A549 (cell line): ENCODE measurements around the gene ZNF282. TPM values are rescaled to one million over a fixed set of nuclear protein-coding genes. Genes with fewer than 3 reads are reported as not detected.
"Not testable (repeated sequence)": the region's sequence is repeated elsewhere in the genome, so short reads cannot be mapped to it uniquely, and the experiment has no call there.

ENCODE experiments used
- ATAC-seq, 2 experiments: fragments of 200-7000 bp in 1 of 2; fragments of >200 bp in 1 of 2; cut with Nextera tagmentation in 1 of 2; cut with Tn5 transposase in 1 of 2; 3 replicates each; pipeline versions ENCODE4 v1.8.0 to v1.9.1; 2018 to 2020; ENCODE audit warnings: mild to moderate bottlenecking in 1 of 2, moderate library complexity in 1 of 2
- CTCF ChIA-PET: fragments of 300-600 bp; sonication (Branson Sonifier 250); formaldehyde crosslinking; extraction: SDS; loops from one replicate; lab custom pipeline; 2021; ENCODE audit warnings: antibody characterized with exemption, inconsistent platforms; lab: Yijun Ruan, JAX
- POLR2A ChIA-PET: fragments of 350-600 bp; formaldehyde crosslinking; extraction: SDS; loops from one replicate; lab custom pipeline; 2021; ENCODE audit warnings: antibody characterized with exemption, inconsistent platforms; lab: Yijun Ruan, JAX
- DNase-seq, 2 experiments: peaks; one replicate each; pipeline versions ENCODE4 v3.0.0 to v3.0.0-alpha.2; 2011 to 2016; ENCODE audit warnings: low read depth in 1 of 2, low spot score in 1 of 2
- FAIRE-seq: peaks from 2 replicates; lab custom pipeline; 2011; peaks lifted over from hg19 to GRCh38; lab: Jason Lieb, UNC
- H3K27ac ChIP-seq, 2 experiments: fragments of >200 bp; sonication (Bioruptor Twin); formaldehyde crosslinking; 3 replicates each; pipeline ENCODE4 v1.5.1; 2016 to 2017
- H3K4me1 ChIP-seq: fragments of >200 bp; sonication (Bioruptor Twin); formaldehyde crosslinking; 3 replicates; pipeline ENCODE4 v1.6.1; 2016
- H3K4me2 ChIP-seq: fragments of >200 bp; sonication (Bioruptor Twin); formaldehyde crosslinking; 3 replicates; pipeline ENCODE4 v1.6.1; 2016
- H3K4me3 ChIP-seq: fragments of >200 bp; sonication (Bioruptor Twin); formaldehyde crosslinking; 3 replicates; pipeline ENCODE4 v1.5.1; 2016
- H3K9me3 ChIP-seq: fragments of >200 bp; sonication (Bioruptor Twin); formaldehyde crosslinking; 3 replicates; pipeline ENCODE4 v1.6.1; 2016
- BCL3 ChIP-seq: fragments of >200 bp; sonication (Bioruptor Twin); formaldehyde crosslinking; IDR thresholded peaks from 3 replicates; pipeline ENCODE4 v1.6.1; 2016
- CHD4 ChIP-seq: fragments of 200-600 bp; sonication (generic); IDR thresholded peaks from 2 replicates; pipeline ENCODE4 v1.6.1; 2016; ENCODE audit warnings: antibody characterized with exemption, mild to moderate bottlenecking, borderline replicate concordance
- E2F6 ChIP-seq: IDR thresholded peaks from 2 replicates; pipeline ENCODE4 v1.6.1; 2012; ENCODE audit warnings: low read depth, borderline replicate concordance
- ESRRA ChIP-seq: fragments of 150-350 bp; IDR thresholded peaks from 2 replicates; pipeline ENCODE4 v1.6.1; 2014; ENCODE audit warnings: mild to moderate bottlenecking, low read length, borderline replicate concordance
- FOSL2 ChIP-seq, 2 experiments: fragments of 450-650 bp in 1 of 2; fragments of >200 bp in 1 of 2; sonication (Bioruptor Twin) in 1 of 2; formaldehyde crosslinking; IDR thresholded peaks; 2 replicates each; pipeline versions ENCODE4 v1.5.0 to v1.6.1; 2016 to 2020; ENCODE audit warnings: mild to moderate bottlenecking in 1 of 2, moderate library complexity in 1 of 2
- GATA3 ChIP-seq: IDR thresholded peaks from 2 replicates; pipeline ENCODE4 v1.6.1; 2012; ENCODE audit warnings: borderline replicate concordance
- HOXB13 ChIP-seq: fragments of 250-450 bp; sonication (Bioruptor Pico); IDR thresholded peaks from 2 replicates; pipeline ENCODE4 v1.5.0; 2020; ENCODE audit warnings: low read depth, mild to moderate bottlenecking, moderate library complexity
- JUN ChIP-seq, 2 experiments: fragments of >200 bp; sonication (Bioruptor Twin); formaldehyde crosslinking; IDR thresholded peaks; 2 replicates in 1 of 2; 3 replicates in 1 of 2; pipeline ENCODE4 v1.6.1; 2016 to 2017
- NFE2L2 ChIP-seq: fragments of 150-350 bp; conservative IDR thresholded peaks from 2 replicates; pipeline ENCODE4 v1.6.1; 2014; ENCODE audit warnings: low read length
- PHF8 ChIP-seq: fragments of 200-600 bp; sonication (generic); IDR thresholded peaks from 2 replicates; pipeline ENCODE4 v1.6.1; 2016; ENCODE audit warnings: low read depth, mild to moderate bottlenecking, antibody characterized with exemption, moderate library complexity, borderline replicate concordance
- POLR2A ChIP-seq: IDR thresholded peaks from 2 replicates; pipeline ENCODE4 v1.6.1; 2012; ENCODE audit warnings: mild to moderate bottlenecking, low read length
- RARB ChIP-seq: fragments of 250-450 bp; sonication (Bioruptor Pico); IDR thresholded peaks from 2 replicates; pipeline ENCODE4 v1.8.0; 2021; ENCODE audit warnings: mild to moderate bottlenecking, moderate library complexity
- RCOR1 ChIP-seq: fragments of 150-350 bp; IDR thresholded peaks from 2 replicates; pipeline ENCODE4 v1.6.1; 2014; ENCODE audit warnings: antibody characterized with exemption, low read length, low read depth
- SMC3 ChIP-seq: fragments of >200 bp; sonication (Bioruptor Twin); formaldehyde crosslinking; IDR thresholded peaks from 3 replicates; pipeline ENCODE4 v1.6.1; 2018; ENCODE audit warnings: inconsistent platforms
- TP53 ChIP-seq: fragments of 250-450 bp; sonication (Bioruptor Pico); IDR thresholded peaks from 2 replicates; pipeline ENCODE4 v1.5.0; 2021; ENCODE audit warnings: mild to moderate bottlenecking, moderate library complexity
- ZFP36 ChIP-seq: fragments of 450-650 bp; IDR thresholded peaks from 2 replicates; pipeline ENCODE4 v1.6.1; 2014; ENCODE audit warnings: borderline replicate concordance; ENCODE audit not compliant: partially characterized antibody
- ZSCAN20 ChIP-seq: fragments of 250-450 bp; sonication (Bioruptor Pico); IDR thresholded peaks from 2 replicates; pipeline ENCODE4 v1.8.0; 2022; ENCODE audit warnings: mild to moderate bottlenecking, moderate library complexity
- WGBS: methylation state at CpG from one replicate; pipeline ENCODE4 v1.1.6; 2017; ENCODE audit errors: missing lambda C conversion rate; 5-methylcytosine and 5-hydroxymethylcytosine counted together
- polyA plus RNA-seq, 4 experiments: library from polyadenylated mRNA; depleted of rRNA in 3 of 4; stranded (reverse); fragments of >200 nt; fragmentation: RNase III in 1 of 4; extraction: RNeasy Plus Mini Kit Qiagen cat#74134 plus additional on column Dnase treatment in 1 of 4; gene quantifications; 2 replicates in 3 of 4; 3 replicates in 1 of 4; pipeline ENCODE4 v1.2.3, GENCODE V29; 2011 to 2017

Gene ZNF282
- polyA plus RNA-seq, 2 of the 4 experiments (the other 2 are of a cell fraction) = 11.9 to 18.4 TPM

DNA sequence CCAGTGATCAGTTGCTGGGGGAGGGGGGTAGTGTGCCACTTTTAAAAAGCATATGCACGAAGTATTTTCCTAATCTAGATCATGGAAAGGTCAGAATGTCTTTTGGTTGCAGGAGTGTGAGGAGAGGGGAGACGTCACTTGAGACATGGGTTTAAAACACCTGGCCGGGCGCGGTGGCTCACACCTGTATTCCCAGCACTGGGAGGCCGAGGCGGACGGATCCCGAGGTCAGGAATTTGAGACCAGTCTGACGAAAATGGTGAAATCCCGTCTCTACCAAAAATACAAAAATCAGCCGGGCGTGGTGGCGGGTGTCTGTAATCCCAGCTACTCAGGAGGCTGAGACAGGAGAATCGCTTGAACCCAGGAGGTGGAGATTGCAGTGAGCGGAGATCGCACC is 31.0 kb downstream of the ZNF282 start:
- H3K27ac ChIP-seq, H3K9me3 ChIP-seq, ATAC-seq, FAIRE-seq, H3K4me3 ChIP-seq, H3K4me1 ChIP-seq, H3K4me2 ChIP-seq, DNase-seq, POLR2A ChIA-PET: not testable (repeated sequence)
- WGBS = 88% methylated on average over 17 of the region's 17 CpGs
- CTCF ChIA-PET = interaction anchor here (1.4 kb wide), 1 partner anchor 16 kb away, joined by 3 read pairs; no protein-coding TSS in a partner anchor

GRCh38 chr7:149226840-149227494 is 31.6 kb downstream of the ZNF282 start:
- Histone ChIP-seq H3K4me2 (no peak overlapping the region), H3K4me1 (no peaks in the 10 kb centered on the region), H3K27ac (no peak overlapping the region), H3K4me3 (no peak overlapping the region), H3K9me3 (no peaks in the 10 kb centered on the region)
- CTCF ChIA-PET = interaction anchor here (1.1 to 1.4 kb wide), 2 partner anchors 12 to 17 kb away, joined by 3 to 7 read pairs; no protein-coding TSS in a partner anchor
- TF ChIP-seq JUN (IDR thresholded peaks at IDR 0.05) (no peak), ZFP36 (no peak), PHF8 (no peak), ESRRA (no peak), RARB (CRISPR knock-in tag) (no peak), BCL3 (no peak), TP53 (no peak), HOXB13 (CRISPR knock-in tag) (no peak), NFE2L2 (no peak)
- POLR2A ChIA-PET = no interaction called here
- WGBS = 86% methylated on average over 5 of the region's 6 CpGs
- FAIRE-seq (no peak), DNase-seq (no peak), ATAC-seq (peak in 1 of 2 experiments; percentile 7; a peak in 1 of 6 replicates)

- H3K27ac ChIP-seq = no peak overlapping the region
- ChIA-PET CTCF (interaction anchor here (0.6 to 2.3 kb wide), 5 partner anchors 10 to 82 kb away, joined by 3 to 11 read pairs (median 3); partner anchors contain the start of genes ZNF282 and ZNF398), POLR2A (interaction anchor here (1.0 to 1.2 kb wide), 2 partner anchors 11 to 34 kb away, joined by 3 read pairs; partner anchors contain the start of gene ZNF282)
- WGBS = 59% methylated on average over 7 of the region's 7 CpGs
- H3K9me3 ChIP-seq = no peaks in the 10 kb centered on the region
- H3K4me3 ChIP-seq = no peak overlapping the region
- FAIRE-seq (no peak), ATAC-seq (peak; percentile 16 to 35; a peak in 3 of 6 replicates), DNase-seq (no peak)
- no peak overlapping the region for H3K4me2 ChIP-seq
- H3K4me1 ChIP-seq = peaks cover 9% of the 10 kb centered on the region
- no peak for TF ChIP-seq CHD4
- no peak for TF ChIP-seq PHF8
- TF ChIP-seq RCOR1 = no peak
- no peak for TF ChIP-seq SMC3
- no peak for TF ChIP-seq FOSL2 (IDR thresholded peaks at IDR 0.05)
- TF ChIP-seq FOSL2 (CRISPR knock-in tag; IDR thresholded peaks at IDR 0.05) = no peak
- no peak for TF ChIP-seq ZSCAN20 (CRISPR knock-in tag)
- TF ChIP-seq POLR2A = no peak
- no peak for TF ChIP-seq E2F6
- no peak for TF ChIP-seq GATA3
Observed at GRCh38 chr7:149228831-149229471, 33.6 kb downstream of the ZNF282 start.
